GM12874 (cell line): ENCODE data around the gene NR2C2.

Experiments
- CTCF ChIP-seq: IDR thresholded peaks from 2 replicates; pipeline ENCODE4 v1.5.1; 2011; ENCODE audit warnings: low read depth, mild to moderate bottlenecking, control low read depth, low read length, moderate library complexity; ENCODE audit not compliant: insufficient read depth

NR2C2 gene

GRCh38 chr3:15071699-15072098 lies 124.3 kb downstream of the NR2C2 start:
- no peak for TF ChIP-seq CTCF

DNA sequence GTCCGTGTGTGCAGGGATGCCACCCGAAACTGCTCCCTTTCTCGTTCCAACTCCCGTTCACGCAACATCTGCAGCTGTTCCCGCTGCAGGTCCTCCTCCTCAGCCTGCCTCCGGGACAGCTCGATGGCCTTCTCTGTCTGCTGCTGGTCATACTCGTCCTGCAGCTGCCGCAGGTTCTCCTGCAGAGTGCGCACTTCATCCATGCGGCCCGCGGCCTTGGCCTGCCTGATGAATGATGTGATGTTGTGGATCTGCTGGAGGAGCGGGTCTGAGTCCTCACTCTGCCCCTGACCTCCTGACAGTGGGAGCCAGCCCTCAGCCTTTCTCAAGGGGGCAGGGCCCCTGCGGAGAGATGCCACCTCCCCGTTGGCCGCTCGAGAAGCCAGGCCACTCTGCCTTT lies 127.1 kb downstream of the NR2C2 start:
- no peak for TF ChIP-seq CTCF

GRCh38 chr3:15079091-15079490 lies 131.7 kb downstream of the NR2C2 start:
- TF ChIP-seq CTCF: no peak

- no peak for TF ChIP-seq CTCF
Measured at GRCh38 chr3:15081960-15082664, 134.7 kb downstream of the NR2C2 start.

GRCh38 chr3:15083252-15083651 lies 135.9 kb downstream of the NR2C2 start:
- no peak for TF ChIP-seq CTCF

DNA sequence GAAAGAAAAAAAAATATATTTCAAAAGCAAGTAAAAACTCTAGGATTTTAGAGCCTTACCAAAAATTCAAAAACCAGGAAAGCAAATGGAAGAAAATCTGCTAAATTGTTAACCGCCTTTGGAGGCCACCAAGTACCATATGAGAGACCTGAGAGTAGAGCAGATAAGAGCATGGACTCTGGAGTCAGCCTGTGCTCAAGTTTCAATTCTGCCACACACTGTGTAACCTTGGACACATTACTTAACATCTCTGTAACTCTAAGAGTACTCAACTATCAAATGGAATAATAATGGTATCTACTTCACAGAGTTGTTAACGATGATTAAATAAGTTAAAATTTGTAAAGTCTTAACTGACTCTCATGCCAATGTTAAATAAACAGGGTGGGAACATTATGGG lies 138.9 kb downstream of the NR2C2 start:
- TF ChIP-seq CTCF: no peak

DNA sequence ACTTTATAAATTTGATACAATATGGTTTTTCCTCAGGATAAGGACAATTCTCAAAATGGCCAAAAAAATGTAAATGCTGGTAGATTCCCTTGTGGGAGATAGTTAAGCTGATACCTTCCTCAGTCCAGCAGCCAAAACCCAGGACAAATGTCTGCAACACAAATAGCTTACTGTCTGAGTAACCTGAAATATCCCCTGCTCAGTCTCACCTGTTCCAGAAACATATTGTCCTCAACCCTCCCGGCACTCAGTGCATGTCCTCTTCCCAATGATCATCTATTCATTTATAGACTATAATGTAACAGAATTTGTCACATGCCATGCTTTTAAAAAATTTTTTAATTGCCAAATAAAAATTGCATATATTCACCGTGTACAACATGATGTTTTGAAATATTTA lies 139.3 kb downstream of the NR2C2 start:
- no peak for TF ChIP-seq CTCF
